ENCODE measurements around the gene PLA2G4A. TPM values are rescaled to one million over a fixed set of nuclear protein-coding genes. Genes with fewer than 3 reads are reported as not detected.

The PLA2G4A gene
- total RNA-seq, 1 experiment from 2014 or later, result 8.6 TPM

GRCh38 chr1:186982116-186982515, 153.4 kb downstream of the PLA2G4A start:
- intact Hi-C loops (cut with micrococcal nuclease), result no loop called here

More at GRCh38 chr1:186982116-186982515, 153.4 kb downstream of the PLA2G4A start:
- no peaks in the 10 kb centered on the region for H3K9me2 ChIP-seq (ENCODE audit: insufficient read depth)
- H3K9me3 ChIP-seq (ENCODE audit: control insufficient read depth in 1 of 2, insufficient read depth in 1 of 2, low read depth in 1 of 2, low read length in 2 of 2), result no peaks in the 10 kb centered on the region
- ChIA-PET CTCF (no interaction called here), POLR2A (no interaction called here), RAD21 (ENCODE audit: low non-redundant PET in 1 of 2, low total read pairs in 2 of 2, uncharacterized antibody in 2 of 2, unreplicated experiment in 2 of 2) (no interaction called here)
- H3K36me3 ChIP-seq (ENCODE audit: control insufficient read depth in 1 of 2, insufficient read depth in 2 of 2, low read length in 2 of 2), result no peaks in the 10 kb centered on the region
- no peaks in the 10 kb centered on the region for H3K27me3 ChIP-seq (ENCODE audit: insufficient read depth, low read length)
- ATAC-seq, result no peak
- no peak overlapping the region for H2AFZ ChIP-seq (ENCODE audit: low read depth, low read length, poor library complexity, severe bottlenecking)
- H3K9ac ChIP-seq (ENCODE audit: low read length), result no peak overlapping the region
- no peaks in the 10 kb centered on the region for H4K20me1 ChIP-seq (ENCODE audit: insufficient read depth)
- no peak overlapping the region for H3K27ac ChIP-seq (ENCODE audit: low read depth, low read length)
- no peaks in the 10 kb centered on the region for H3K79me2 ChIP-seq (ENCODE audit: insufficient read depth, low read length)
- no peak overlapping the region for H3K4me3 ChIP-seq (replicated peaks in 1 of 2; ENCODE audit: low read depth in 1 of 2, low read length in 2 of 2)
- no peak for DNase-seq (ENCODE audit: low read depth, low spot score)
- TF ChIP-seq JUND (IDR thresholded peaks at IDR 0.05) (no peak), REST (IDR thresholded peaks at IDR 0.05; ENCODE audit: low read depth) (no peak), ATF3 (IDR thresholded peaks at IDR 0.05) (no peak), FOSL1 (IDR thresholded peaks at IDR 0.05; ENCODE audit: low read depth) (no peak), ZFX (IDR thresholded peaks at IDR 0.05) (no peak), SP1 (IDR thresholded peaks at IDR 0.05; ENCODE audit: low read depth) (no peak), EGR1 (IDR thresholded peaks at IDR 0.05; ENCODE audit: low read depth) (no peak), YY1 (IDR thresholded peaks at IDR 0.05; ENCODE audit: extremely low read depth, insufficient replicate concordance, low read depth, low read length) (no peak), SIN3A (IDR thresholded peaks at IDR 0.05; ENCODE audit: low read depth) (no peak), POLR2A (IDR thresholded peaks at IDR 0.05; ENCODE audit: borderline replicate concordance, extremely low read depth, insufficient read depth, insufficient read length) (no peak), CBX3 (IDR thresholded peaks at IDR 0.05; ENCODE audit: low read depth) (no peak), RAD21 (IDR thresholded peaks at IDR 0.05; ENCODE audit: low read depth) (no peak), ZNF274 (IDR thresholded peaks at IDR 0.05; ENCODE audit: low read depth, low read length) (no peak), SRF (IDR thresholded peaks at IDR 0.05; ENCODE audit: low read depth) (no peak), EZH2 (IDR thresholded peaks at IDR 0.05) (no peak), EZH2phosphoT487 (IDR thresholded peaks at IDR 0.05; ENCODE audit: borderline replicate concordance) (no peak), ZBTB33 (IDR thresholded peaks at IDR 0.05; ENCODE audit: extremely low read depth, insufficient replicate concordance, low read length) (no peak), MAX (IDR thresholded peaks at IDR 0.05) (no peak), ELF1 (IDR thresholded peaks at IDR 0.05; ENCODE audit: borderline replicate concordance, low read depth) (no peak)
- H3K4me2 ChIP-seq (ENCODE audit: low read length), result no peak overlapping the region
- no TSS peak for BruUV-seq (replicated peaks)
- no peaks in the 10 kb centered on the region for H3K4me1 ChIP-seq (ENCODE audit: control insufficient read depth in 1 of 2, insufficient read depth in 2 of 2, low read length in 2 of 2)
